ENCODE measurements around the gene PKNOX2.

DNA sequence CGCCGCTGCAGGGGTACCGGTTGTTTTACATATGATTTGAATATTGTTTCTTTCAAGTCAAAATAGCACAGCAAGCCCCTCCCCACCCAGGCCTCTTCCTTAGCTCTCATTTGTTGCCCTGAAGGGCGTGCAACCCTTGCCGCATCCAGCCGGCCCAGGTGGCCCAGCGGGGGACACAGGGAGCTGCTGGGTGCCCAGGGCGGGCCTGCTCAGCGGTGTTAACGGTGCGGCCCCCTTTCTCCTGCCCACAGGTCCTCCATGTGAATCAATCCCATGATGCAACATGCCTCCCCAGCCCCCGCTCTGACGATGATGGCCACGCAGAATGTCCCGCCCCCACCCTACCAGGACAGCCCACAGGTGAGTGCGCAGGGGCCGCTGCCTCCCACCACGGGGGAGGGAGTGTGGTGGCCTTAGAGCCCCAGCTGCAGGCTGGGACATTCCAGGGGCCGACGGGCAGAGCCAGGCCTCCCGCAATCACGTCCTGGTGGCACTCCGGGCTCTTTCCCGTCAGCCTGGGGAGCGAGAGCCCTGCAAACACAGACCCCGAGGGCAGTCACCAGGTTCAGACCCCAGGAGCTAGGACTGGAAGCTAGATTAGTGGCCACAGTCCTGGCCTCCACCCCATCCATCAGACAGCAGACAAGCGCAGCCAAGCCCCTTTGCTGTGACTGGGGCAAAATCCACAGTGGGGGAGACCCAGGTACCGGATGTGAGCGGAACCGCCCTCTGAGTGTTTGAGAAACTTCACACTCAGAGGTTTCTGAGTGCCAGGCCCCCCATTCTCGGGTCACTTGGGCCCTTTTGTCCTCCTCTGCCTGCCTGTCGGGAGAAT is 186.7 kb downstream of the PKNOX2 start:
- TF ChIP-seq IRF2 (CRISPR knock-in tag; IDR thresholded peaks at IDR 0.05; ENCODE audit: borderline replicate concordance, low read depth) (no peak), CTCF (IDR thresholded peaks at IDR 0.05) (no peak), NR2C2 (CRISPR knock-in tag; IDR thresholded peaks at IDR 0.05) (no peak), ZNF423 (CRISPR knock-in tag; IDR thresholded peaks at IDR 0.05) (no peak), ESRRA (CRISPR knock-in tag; IDR thresholded peaks at IDR 0.05; ENCODE audit: borderline replicate concordance) (no peak), ZNF671 (CRISPR knock-in tag; IDR thresholded peaks at IDR 0.05) (no peak), ZNF138 (CRISPR knock-in tag; conservative IDR thresholded peaks at IDR 0.05) (no peak), FOXP1 (CRISPR knock-in tag; IDR thresholded peaks at IDR 0.05; ENCODE audit: borderline replicate concordance) (no peak), TCF7 (CRISPR knock-in tag; IDR thresholded peaks at IDR 0.05; ENCODE audit: low read depth) (no peak), CREB1 (CRISPR knock-in tag; IDR thresholded peaks at IDR 0.05) (no peak), FOXP4 (CRISPR knock-in tag; IDR thresholded peaks at IDR 0.05) (no peak), TEAD4 (CRISPR knock-in tag; IDR thresholded peaks at IDR 0.05) (no peak)
- TF ChIP-seq, protein P1, sequence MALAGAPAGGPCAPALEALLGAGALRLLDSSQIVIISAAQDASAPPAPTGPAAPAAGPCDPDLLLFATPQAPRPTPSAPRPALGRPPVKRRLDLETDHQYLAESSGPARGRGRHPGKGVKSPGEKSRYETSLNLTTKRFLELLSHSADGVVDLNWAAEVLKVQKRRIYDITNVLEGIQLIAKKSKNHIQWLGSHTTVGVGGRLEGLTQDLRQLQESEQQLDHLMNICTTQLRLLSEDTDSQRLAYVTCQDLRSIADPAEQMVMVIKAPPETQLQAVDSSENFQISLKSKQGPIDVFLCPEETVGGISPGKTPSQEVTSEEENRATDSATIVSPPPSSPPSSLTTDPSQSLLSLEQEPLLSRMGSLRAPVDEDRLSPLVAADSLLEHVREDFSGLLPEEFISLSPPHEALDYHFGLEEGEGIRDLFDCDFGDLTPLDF (CRISPR knock-in tag; IDR thresholded peaks at IDR 0.05) = no peak
- TF ChIP-seq, protein P2, sequence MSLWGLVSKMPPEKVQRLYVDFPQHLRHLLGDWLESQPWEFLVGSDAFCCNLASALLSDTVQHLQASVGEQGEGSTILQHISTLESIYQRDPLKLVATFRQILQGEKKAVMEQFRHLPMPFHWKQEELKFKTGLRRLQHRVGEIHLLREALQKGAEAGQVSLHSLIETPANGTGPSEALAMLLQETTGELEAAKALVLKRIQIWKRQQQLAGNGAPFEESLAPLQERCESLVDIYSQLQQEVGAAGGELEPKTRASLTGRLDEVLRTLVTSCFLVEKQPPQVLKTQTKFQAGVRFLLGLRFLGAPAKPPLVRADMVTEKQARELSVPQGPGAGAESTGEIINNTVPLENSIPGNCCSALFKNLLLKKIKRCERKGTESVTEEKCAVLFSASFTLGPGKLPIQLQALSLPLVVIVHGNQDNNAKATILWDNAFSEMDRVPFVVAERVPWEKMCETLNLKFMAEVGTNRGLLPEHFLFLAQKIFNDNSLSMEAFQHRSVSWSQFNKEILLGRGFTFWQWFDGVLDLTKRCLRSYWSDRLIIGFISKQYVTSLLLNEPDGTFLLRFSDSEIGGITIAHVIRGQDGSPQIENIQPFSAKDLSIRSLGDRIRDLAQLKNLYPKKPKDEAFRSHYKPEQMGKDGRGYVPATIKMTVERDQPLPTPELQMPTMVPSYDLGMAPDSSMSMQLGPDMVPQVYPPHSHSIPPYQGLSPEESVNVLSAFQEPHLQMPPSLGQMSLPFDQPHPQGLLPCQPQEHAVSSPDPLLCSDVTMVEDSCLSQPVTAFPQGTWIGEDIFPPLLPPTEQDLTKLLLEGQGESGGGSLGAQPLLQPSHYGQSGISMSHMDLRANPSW (CRISPR knock-in tag; conservative IDR thresholded peaks at IDR 0.05; ENCODE audit: low read depth) = no peak

All from WTC11 (cell line).